HG03139 (cell line): ENCODE results near the gene SYNE1.
"Not testable (repeated sequence)": the region's sequence is repeated elsewhere in the genome, so short reads cannot be mapped to it uniquely, and the experiment has no call there.

ENCODE experiments used
- ATAC-seq: cut with Tn5 transposase; IDR thresholded peaks from one replicate; pipeline ENCODE4 v1.9.1; 2021; ENCODE audit not compliant: unreplicated experiment

The SYNE1 gene

DNA sequence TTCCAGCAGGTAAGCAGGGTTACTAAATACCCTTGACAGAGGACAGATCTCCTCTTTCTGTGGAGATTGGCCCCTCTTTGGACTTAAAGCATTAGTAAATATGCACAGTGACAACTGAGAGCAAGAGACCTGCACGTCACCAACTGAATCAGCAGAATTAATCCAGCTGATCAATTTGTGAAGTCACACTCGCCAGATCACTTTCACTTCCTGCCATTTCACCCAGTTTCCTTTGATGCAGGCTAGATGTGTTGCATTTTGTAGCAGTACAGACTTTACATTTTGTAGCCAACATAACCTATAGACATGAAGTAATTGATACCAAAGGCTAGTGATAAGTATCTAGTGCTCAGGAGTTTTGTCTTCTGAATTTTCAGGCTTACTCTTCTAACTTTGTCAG, 11.9 kb downstream of the SYNE1 start:
- ATAC-seq: no peak

DNA sequence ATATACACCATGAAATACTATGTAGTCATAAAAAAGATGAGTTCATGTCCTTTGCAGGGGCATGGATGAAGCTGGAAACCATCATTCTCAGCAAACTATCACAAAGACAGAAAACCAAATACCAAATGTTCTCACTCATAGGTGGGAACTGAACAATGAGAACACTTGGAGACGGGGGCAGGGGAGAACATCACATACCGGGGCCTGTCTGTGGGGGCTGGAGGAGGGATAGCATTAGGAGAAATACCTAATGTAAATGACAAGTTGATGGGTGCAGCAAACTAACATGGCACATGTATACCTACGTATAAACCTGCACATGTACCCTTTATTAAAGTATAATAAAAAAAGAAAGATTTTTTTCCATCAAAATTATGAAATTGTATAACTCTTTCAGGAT, 22.4 kb downstream of the SYNE1 start:
- not testable (repeated sequence) for ATAC-seq

DNA sequence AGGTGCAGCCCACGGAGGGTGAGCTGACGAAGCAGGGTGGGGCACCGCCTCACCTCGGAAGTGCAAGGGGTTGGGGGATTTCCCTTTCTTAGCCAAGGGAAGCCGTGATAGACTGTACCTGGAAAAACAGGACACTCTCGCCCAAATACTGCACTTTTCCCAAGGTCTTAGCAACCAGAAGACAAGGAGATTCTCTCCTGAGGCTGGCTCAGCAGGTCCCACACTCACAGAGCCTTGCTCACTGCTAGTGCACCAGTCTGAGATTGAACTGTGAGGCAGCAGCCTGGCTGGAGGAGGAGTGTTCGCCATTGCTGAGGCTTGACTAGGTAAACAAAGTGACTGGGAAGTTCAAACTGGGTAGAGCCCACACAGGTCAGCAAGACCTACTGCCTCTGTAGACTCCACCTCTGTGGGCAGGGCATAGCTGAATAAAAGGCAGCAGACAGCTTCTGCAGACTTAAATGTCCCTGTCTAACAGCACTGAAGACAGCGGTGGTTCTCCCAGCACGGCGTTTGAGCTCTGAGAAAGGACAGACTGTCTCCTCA, 28.0 kb downstream of the SYNE1 start:
- no peak for ATAC-seq

DNA sequence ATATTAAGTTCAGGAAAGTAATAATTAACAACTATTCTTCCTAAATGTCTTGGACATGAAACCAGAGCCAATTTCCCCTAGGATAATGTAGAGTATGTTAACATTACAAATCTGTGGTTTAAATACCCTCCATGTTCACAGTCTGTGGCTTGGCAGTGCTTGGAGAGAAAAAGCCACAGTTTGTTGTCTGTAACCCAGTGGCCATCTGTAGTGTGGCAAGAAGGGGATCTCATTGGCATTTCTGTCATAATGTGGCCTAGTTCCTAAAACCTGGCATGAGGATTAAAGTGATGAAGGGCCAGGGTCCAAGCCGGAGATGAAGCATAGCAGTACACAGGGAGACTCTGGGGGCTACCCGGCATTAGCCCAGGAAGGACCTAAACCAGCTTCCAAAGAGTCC, 31.2 kb downstream of the SYNE1 start:
- no peak for ATAC-seq

DNA sequence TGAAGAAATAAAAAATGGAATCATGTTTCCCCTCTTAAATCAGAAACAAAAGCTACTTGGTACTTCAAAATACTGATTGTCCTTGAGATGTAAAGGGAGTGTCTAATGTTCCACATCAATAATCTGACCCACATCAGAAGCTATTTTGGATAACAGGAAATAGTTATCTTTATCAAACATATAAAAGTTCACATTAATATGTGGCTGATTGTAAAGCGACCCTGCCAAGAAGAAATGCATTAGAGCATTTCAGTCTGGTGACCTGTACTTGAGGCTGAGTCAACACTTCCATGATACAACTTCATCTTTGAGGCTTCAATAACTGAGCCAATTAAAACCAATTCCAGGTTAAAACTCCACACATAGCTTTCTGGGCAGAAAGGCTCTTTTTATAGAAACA, 31.8 kb downstream of the SYNE1 start:
- ATAC-seq: no peak

DNA sequence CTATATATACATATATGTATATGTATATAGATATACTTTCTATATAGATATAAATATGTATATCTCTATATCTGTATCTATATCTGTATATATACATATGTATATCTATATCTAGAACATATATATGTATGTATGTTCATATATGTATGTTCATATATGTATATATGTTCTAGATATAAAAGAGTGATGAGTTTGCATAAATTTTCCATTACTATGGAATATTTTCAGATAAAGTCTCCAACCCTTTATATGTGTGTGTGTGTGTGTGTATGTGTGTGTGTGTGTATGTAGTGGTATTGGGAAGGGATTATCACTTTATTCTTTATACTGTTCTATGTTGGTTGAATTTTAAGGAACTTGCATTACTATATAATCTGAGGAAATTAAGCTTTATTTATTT, 33.3 kb downstream of the SYNE1 start:
- ATAC-seq: no peak

DNA sequence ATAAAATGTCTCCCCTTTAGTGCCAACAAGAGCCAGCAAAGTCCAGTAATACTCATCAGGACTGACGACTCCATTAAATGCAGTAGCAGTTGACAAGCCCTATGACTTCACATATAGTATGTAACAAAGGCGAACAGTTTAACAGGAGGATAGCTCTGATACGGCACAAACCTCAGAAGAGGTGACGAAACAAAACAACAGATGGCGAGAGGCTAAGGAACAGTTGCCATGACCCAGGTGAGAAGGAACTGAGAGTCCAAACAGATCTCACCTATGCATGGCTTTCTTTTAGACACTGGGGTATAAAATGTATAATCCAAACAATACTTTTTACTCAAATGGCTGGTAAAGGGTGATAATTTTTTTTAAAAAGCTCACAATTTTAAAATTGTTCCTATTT, 37.1 kb downstream of the SYNE1 start:
- ATAC-seq: no peak

DNA sequence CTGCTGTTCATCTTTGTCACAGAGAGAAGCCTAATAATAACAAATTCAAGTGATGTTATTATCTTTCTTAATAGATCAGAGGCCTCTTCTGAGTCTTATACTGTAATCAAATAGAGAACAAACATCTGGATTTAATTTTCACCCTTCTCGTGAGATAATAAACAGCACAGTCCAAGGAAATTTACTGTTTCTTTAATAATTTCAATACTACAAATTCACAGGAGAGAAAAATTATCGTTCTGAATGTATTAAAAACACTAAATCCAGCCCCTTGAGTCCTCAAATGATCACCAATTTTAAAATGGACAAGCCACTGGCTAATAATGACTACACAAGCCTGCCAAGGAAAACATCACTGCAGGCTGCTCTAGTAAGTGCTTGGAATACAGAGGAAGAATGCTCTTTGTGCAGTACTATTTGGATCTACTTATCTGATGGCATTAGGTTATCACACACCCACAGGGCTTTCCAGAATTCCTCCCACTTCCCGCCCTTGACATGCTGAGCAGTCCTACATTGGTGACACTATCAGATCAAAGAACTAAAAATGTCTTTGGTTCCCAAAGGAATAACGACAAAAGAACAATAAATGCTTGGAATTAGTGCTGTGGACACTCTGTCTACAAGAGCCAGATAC, 38.1 kb downstream of the SYNE1 start:
- ATAC-seq: no peak

DNA sequence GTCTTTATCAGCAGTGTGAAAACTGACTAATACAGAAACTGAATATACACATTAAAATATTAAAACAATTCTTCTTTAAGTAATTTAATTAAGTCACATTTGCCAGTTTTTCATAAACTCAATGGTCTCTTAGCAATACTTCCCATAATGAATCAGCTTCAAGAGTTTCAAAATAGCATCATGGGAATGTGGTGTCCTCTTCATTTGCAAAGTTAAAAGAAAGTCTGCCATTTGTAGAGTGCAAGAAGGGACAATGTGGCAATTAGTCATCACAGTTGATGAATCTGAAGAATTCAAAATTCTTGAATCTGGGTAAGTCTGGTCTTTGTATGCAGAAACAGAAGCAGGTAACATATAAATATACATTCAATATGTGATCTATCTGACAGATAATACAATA, 38.7 kb downstream of the SYNE1 start:
- no peak for ATAC-seq

DNA sequence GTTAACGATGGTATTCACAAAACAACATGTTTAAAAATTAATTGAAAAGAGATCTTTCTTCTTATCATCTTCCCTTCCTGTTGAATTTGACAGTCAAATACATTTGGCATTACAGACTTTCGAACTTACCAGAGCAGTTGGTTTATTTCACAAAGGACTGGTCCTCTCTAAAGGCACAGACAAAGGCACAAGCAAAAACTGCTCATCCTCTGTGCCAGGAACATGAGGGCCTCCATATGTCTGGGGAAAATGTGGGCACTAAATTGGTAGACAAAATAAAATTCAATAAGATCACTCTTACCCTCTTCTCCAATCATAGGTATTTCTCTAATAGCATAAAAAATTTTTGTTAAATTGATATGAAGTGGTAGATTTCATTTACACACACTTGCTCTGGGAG, 40.4 kb downstream of the SYNE1 start:
- no peak for ATAC-seq

DNA sequence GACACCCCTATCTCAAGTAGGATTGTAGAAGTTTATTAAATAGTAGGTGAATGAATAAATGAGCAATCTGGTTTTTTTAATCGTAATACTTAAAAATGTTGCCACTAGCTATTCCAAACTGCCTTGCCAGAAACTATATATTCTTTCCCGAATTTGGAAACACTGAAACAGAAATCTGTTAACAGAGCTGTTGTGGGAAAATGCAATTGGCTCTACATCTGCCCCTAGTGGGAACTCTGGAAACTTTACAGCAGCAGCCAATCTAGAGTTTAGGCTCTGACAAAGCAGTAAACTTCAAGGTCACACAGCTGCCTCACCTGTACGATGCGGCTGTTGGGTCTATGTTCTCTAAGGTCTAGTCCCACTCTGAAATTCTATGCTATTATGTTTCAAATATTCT, 41.7 kb downstream of the SYNE1 start:
- ATAC-seq: no peak

DNA sequence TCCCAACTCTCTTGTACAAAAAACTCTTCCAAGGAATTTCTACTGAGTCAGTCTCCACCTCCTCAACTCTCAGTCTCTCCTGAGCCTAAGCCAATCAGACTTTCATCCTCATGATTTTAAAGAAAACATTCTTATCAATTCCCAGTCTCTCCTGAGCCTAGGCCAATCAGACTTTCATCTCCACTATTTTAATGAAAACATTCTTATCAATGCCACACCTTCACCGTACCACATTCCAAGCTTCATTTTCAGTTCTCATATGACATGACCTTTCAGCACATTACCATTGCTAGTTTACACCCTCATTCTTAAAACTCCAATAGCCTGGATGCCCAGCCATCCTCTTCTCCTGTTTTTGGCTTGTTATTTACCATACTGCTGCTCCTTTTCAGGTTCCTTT, 42.5 kb downstream of the SYNE1 start:
- no peak for ATAC-seq

DNA sequence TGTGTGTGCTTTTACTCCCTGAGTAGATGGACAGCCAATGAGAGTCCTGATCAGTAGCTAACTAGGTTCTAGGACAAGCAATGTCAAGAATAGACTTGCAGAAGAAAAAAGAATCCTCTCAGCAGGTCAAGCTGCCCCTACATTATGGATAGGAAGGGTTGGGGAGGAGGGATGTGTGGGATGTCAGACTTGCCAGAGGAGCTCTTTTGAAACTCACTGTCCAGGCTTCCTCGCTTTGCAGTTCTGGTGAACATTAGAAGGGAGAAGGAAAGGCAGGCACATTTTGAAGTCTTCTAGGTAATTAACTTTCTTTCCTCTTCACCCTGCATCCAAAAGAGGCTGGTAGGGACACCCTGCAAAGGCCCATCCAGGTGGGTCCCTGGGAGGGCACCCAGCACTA, 48.7 kb downstream of the SYNE1 start:
- ATAC-seq: no peak

DNA sequence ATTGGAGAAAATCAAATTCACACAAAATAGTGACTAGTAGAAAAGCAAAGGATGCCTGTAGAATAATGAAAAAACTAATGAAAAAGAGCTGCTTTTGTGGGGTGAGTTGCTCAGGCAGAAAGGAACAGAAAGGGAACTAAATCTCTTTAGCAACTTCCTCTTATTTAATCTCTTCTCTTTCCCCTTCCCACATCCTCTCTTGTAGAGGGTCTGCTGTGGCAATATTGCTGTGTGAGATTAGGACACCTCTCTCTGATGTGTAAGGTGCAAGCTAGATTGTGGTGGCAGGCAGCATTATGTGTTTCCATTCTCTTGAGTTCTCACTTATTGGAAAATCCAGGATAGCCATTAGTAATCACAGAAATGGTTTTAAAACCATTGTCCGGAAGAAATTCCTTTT, 49.7 kb downstream of the SYNE1 start:
- ATAC-seq: no peak

DNA sequence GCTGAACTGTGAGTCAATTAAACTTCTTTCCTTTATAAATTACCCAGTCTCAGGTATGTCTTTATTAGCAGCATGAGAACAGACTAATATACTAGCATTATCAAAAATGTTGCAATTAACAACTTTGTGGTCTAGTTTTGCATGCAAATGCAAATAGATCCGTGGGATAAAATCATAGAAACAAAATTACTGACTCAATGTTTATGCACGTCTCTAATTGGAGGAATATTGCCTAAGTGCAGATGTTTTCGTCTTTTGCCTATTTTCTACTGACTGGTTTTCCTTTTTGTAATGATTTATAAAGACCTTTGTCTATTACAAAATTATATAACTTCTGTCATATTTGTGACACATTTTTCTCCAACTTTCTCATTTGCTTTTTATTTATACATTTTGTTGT, 51.9 kb downstream of the SYNE1 start:
- ATAC-seq: no peak

DNA sequence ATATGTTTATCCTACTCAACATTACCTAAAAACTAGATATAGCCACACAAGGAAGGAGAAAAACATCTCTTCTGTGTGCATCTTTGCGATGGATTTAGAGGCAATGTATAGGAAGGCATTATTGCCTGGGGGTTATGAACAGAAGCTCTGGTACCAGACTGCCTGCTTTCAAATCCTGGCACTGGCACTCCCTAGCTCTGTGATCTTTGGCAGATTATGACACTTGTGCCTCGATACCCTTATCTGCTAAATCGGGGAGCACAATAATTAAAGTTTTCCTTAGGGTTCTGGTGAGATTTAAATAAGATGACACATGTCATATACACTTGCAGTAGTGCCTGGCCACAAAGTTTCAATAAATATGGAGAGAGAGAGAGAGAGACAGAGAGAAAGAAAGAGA, 53.3 kb downstream of the SYNE1 start:
- no peak for ATAC-seq

DNA sequence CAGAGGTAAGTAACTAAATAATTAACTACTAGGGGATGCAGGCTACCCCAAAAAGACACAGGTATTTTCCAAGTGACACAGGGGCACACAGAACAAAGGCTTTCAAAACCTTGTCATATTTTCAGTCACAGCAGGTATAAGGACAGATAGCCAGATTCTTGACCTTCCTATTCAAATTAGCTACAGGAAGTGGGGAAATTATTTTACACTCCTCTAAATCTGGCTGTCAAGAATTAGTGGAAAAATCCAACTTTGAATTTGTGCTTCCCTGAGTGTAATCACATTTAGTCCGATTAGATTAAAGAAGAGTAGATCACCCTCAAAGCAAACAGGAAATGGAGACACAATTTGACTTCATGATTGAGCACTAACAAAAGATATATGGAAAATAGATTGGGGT, 60.6 kb downstream of the SYNE1 start:
- no peak for ATAC-seq

DNA sequence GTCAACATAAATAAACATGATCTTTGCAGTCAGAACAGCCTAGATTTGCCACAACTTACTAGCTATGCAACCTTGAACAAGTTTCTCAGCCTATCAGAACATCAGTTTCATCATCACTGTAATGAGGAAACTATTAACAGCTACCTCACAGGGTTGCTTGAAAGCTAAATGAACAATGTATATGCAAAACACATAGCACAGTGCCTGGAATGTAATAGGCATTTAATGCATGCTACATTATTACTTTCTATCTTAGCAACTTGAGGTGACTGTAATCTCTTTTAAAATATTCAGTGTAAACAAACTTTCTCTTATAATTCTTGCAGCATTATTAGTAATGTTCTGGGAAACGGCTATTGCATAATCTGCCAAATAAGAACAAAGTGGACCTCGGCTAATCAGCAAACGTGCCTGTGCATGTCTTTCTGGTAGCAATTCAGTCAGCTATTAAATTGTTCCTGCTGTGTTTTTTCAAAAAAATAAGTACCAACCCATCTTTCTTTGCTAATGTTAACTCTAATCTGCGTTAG, 61.5 kb downstream of the SYNE1 start:
- no peak for ATAC-seq

DNA sequence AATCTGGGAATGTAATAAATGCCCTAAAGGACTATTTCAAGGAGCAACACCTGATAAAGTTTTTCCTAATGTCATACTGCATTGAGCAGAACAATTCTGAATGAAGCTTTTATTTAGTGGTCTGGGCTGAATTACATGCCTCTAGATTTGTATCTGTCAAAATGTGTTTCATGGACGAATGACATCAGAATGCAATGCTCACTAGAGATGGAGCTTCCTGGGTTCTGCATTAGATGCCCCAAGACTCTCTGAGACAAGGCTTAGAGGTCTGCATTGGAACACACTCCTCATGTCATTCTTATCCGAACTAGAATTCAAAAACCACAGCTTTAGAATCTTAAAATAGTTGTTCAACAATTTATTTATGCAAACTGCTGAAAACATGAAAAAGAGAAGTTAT, 62.0 kb downstream of the SYNE1 start:
- no peak for ATAC-seq

DNA sequence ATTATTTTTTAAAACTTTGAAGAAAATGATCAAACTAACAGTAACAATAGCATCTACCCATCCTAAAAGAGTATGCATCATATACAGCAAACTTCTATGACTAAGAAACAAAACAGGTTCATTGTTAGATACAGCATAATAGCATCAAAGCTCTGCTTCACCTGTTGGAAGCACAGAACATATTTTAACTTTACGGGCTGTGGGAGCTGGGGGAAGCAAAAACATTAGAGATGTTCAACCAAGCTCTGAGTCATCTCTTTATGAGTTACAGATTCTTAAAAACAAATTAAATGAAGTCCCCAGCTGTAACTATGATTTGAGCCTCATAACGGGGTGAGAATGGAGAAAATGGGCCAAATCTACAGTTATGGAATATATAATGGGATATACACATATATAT, 63.4 kb downstream of the SYNE1 start:
- no peak for ATAC-seq

DNA sequence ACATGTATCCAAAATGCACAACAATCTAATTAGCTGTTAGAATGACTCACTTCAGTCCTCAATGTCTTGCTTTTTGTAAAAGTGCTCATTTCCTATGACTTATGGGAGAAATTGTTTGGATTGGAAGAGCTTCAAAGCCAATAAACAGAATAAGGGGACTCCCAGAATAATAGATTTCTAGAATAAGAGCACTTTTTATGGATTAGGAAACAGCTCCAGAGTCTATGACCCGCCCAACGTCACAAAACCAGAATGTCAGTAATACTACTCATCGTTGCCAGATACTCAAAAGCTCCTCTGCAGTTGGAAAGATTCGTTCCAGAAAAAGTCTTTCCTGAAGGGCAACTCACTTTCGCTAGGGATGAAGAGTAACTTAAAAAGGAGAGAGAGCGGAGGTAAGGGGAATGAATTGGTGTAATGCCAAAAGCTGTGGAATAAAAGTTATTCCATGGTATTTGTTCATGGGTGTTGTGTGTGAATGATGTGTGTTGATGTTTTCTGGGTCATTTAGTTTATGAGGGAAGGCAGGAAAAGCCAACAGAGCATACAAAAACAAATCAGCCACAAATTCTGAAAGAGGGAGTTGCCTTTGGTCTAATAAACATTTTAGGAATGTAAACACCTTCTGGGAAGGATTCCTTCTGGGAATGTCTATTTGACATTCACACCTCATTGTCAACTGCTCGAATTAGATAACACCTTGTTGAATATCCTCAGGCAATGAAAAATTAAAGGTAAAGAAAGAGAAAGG, 64.6 kb downstream of the SYNE1 start:
- no peak for ATAC-seq

DNA sequence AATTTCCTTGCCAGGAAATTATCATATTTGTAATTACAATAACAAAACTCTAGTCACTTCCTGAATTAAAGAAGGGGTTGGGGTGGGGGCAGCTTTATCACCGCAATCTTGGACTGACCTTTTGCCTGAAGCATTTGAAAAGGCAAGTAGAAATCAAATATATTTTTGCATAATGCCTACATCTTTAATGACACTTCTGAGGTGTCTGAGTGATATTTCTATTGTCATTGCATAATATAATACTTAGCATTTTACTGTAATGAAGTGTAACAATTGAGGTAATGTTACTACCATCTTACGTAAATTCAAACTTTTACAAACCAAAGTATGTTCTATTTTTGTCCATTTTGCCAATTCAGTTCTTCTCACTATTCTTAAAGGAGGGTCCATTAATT, 65.2 kb downstream of the SYNE1 start:
- no peak for ATAC-seq

DNA sequence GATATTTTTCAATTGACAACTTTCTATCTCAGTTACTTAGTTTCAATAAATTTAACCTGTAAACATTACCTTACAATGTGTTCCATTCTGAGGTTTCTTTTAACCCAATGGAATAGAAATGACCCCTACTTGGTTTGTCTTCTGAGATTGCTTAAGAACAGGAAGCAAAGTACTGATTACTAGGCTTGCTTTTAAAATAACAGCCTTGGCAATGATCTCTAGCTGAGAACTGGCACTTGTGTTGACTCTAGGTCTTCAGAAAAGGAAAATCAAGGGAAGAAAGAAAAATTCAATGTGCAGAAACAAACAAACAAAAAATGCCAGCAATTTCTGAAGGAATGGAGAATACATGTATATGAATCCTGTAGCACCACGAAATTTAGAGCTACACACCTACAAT, 66.1 kb downstream of the SYNE1 start:
- no peak for ATAC-seq
